Activated T-cell treated with anti-CD3 and anti-CD28 coated beads, Interleukin-2, amount 50 U/mL, for 24 hours (primary cell): ENCODE results near the gene SPP2.

Experiments
- DNase-seq: peaks from one replicate; pipeline ENCODE4 v3.0.0-alpha.2; 2020
- H3K27ac Mint-ChIP-seq: 2 replicates; pipeline ENCODE4 v1.8.0; 2020; ENCODE audit warnings: mild to moderate bottlenecking, mixed read lengths
- H3K27me3 Mint-ChIP-seq: 2 replicates; pipeline ENCODE4 v1.8.0; 2020; ENCODE audit warnings: mixed read lengths
- H3K36me3 Mint-ChIP-seq: 2 replicates; pipeline ENCODE4 v1.8.0; 2020; ENCODE audit warnings: low read depth, mixed read lengths
- H3K4me1 Mint-ChIP-seq: 2 replicates; pipeline ENCODE4 v1.8.0; 2020; ENCODE audit warnings: low read depth, mixed read lengths
- H3K4me3 Mint-ChIP-seq: 2 replicates; pipeline ENCODE4 v1.8.0; 2020; ENCODE audit warnings: mild to moderate bottlenecking, moderate library complexity, mixed read lengths
- H3K9me3 Mint-ChIP-seq: 2 replicates; pipeline ENCODE4 v1.8.0; 2020; ENCODE audit warnings: mixed read lengths

The SPP2 gene

GRCh38 chr2:234060236-234060635, 9.7 kb downstream of the SPP2 start:
- Mint-ChIP-seq H3K9me3 (no peaks in the 10 kb centered on the region), H3K27ac (no peak overlapping the region), H3K4me3 (no peak overlapping the region), H3K36me3 (no peaks in the 10 kb centered on the region), H3K27me3 (no peaks in the 10 kb centered on the region), H3K4me1 (peaks cover 2% of the 10 kb centered on the region)
- DNase-seq, result no peak

- H3K4me3 Mint-ChIP-seq, result no peak overlapping the region
- H3K27me3 Mint-ChIP-seq, result no peaks in the 10 kb centered on the region
These were observed 11.2 kb downstream of the SPP2 start for GRCh38 chr2:234061624-234062257.

GRCh38 chr2:234066587-234066986, 16.1 kb downstream of the SPP2 start:
- DNase-seq, result no peak
- H3K27me3 Mint-ChIP-seq, result no peaks in the 10 kb centered on the region
- no peaks in the 10 kb centered on the region for H3K36me3 Mint-ChIP-seq
- H3K4me3 Mint-ChIP-seq, result no peak overlapping the region
- H3K9me3 Mint-ChIP-seq, result peaks cover 2% of the 10 kb centered on the region
- no peak overlapping the region for H3K27ac Mint-ChIP-seq
- H3K4me1 Mint-ChIP-seq, result peaks cover 2% of the 10 kb centered on the region

More at GRCh38 chr2:234061624-234062257, 11.2 kb downstream of the SPP2 start:
- Mint-ChIP-seq H3K9me3 (no peaks in the 10 kb centered on the region), H3K27ac (no peak overlapping the region), H3K36me3 (no peaks in the 10 kb centered on the region), H3K4me1 (peaks cover 2% of the 10 kb centered on the region)
- DNase-seq, result no peak

- Mint-ChIP-seq H3K4me3 (no peak overlapping the region), H3K27me3 (no peaks in the 10 kb centered on the region), H3K36me3 (no peaks in the 10 kb centered on the region), H3K9me3 (peaks cover 2% of the 10 kb centered on the region), H3K4me1 (peaks cover 11% of the 10 kb centered on the region), H3K27ac (no peak overlapping the region)
- no peak for DNase-seq
These were observed 21.2 kb downstream of the SPP2 start for GRCh38 chr2:234071664-234072063.

GRCh38 chr2:234072454-234072853, 22.0 kb downstream of the SPP2 start:
- no peak for DNase-seq
- peaks cover 2% of the 10 kb centered on the region for H3K9me3 Mint-ChIP-seq
- peaks cover 16% of the 10 kb centered on the region for H3K4me1 Mint-ChIP-seq
- no peaks in the 10 kb centered on the region for H3K36me3 Mint-ChIP-seq
- H3K27ac Mint-ChIP-seq, result no peak overlapping the region
- no peak overlapping the region for H3K4me3 Mint-ChIP-seq
- no peaks in the 10 kb centered on the region for H3K27me3 Mint-ChIP-seq

GRCh38 chr2:234074751-234075517, 24.4 kb downstream of the SPP2 start:
- Mint-ChIP-seq H3K9me3 (no peaks in the 10 kb centered on the region), H3K27ac (no peak overlapping the region), H3K4me1 (peaks cover 25% of the 10 kb centered on the region), H3K36me3 (no peaks in the 10 kb centered on the region), H3K27me3 (no peaks in the 10 kb centered on the region), H3K4me3 (no peak overlapping the region)
- DNase-seq, result no peak

GRCh38 chr2:234075518-234075915, 25.0 kb downstream of the SPP2 start:
- no peak for DNase-seq
- H3K4me1 Mint-ChIP-seq, result peaks cover 25% of the 10 kb centered on the region
- H3K27ac Mint-ChIP-seq, result no peak overlapping the region
- no peaks in the 10 kb centered on the region for H3K27me3 Mint-ChIP-seq
- no peaks in the 10 kb centered on the region for H3K36me3 Mint-ChIP-seq
- no peaks in the 10 kb centered on the region for H3K9me3 Mint-ChIP-seq
- no peak overlapping the region for H3K4me3 Mint-ChIP-seq

GRCh38 chr2:234075947-234076346, 25.4 kb downstream of the SPP2 start:
- DNase-seq, result no peak
- Mint-ChIP-seq H3K36me3 (no peaks in the 10 kb centered on the region), H3K27me3 (no peaks in the 10 kb centered on the region), H3K4me3 (no peak overlapping the region), H3K9me3 (no peaks in the 10 kb centered on the region), H3K27ac (no peak overlapping the region), H3K4me1 (peaks cover 25% of the 10 kb centered on the region)

- H3K27ac Mint-ChIP-seq, result no peak overlapping the region
- H3K36me3 Mint-ChIP-seq, result no peaks in the 10 kb centered on the region
These were observed 25.9 kb downstream of the SPP2 start for GRCh38 chr2:234076451-234076850.

GRCh38 chr2:234078129-234078528, 27.6 kb downstream of the SPP2 start:
- no peak for DNase-seq
- Mint-ChIP-seq H3K9me3 (no peaks in the 10 kb centered on the region), H3K27me3 (no peaks in the 10 kb centered on the region), H3K27ac (no peak overlapping the region), H3K4me1 (peaks cover 20% of the 10 kb centered on the region), H3K36me3 (no peaks in the 10 kb centered on the region), H3K4me3 (no peak overlapping the region)

More at GRCh38 chr2:234076451-234076850, 25.9 kb downstream of the SPP2 start:
- Mint-ChIP-seq H3K4me3 (no peak overlapping the region), H3K9me3 (no peaks in the 10 kb centered on the region), H3K4me1 (peaks cover 25% of the 10 kb centered on the region), H3K27me3 (no peaks in the 10 kb centered on the region)
- DNase-seq, result no peak

- no peaks in the 10 kb centered on the region for H3K9me3 Mint-ChIP-seq
- no peaks in the 10 kb centered on the region for H3K27me3 Mint-ChIP-seq
- DNase-seq, result no peak
- H3K4me1 Mint-ChIP-seq, result peaks cover 19% of the 10 kb centered on the region
- H3K36me3 Mint-ChIP-seq, result no peaks in the 10 kb centered on the region
- no peak overlapping the region for H3K4me3 Mint-ChIP-seq
- no peak overlapping the region for H3K27ac Mint-ChIP-seq
These were observed 31.7 kb downstream of the SPP2 start for GRCh38 chr2:234081970-234082822.

- H3K27me3 Mint-ChIP-seq, result no peaks in the 10 kb centered on the region
- H3K4me1 Mint-ChIP-seq, result peaks cover 10% of the 10 kb centered on the region
- H3K9me3 Mint-ChIP-seq, result peaks cover 5% of the 10 kb centered on the region
- H3K36me3 Mint-ChIP-seq, result peaks cover 2% of the 10 kb centered on the region
- DNase-seq, result no peak
- H3K4me3 Mint-ChIP-seq, result no peak overlapping the region
- H3K27ac Mint-ChIP-seq, result no peak overlapping the region
These were observed 33.3 kb downstream of the SPP2 start for GRCh38 chr2:234083572-234084348.

- H3K27me3 Mint-ChIP-seq, result no peaks in the 10 kb centered on the region
- peaks cover 2% of the 10 kb centered on the region for H3K36me3 Mint-ChIP-seq
- H3K9me3 Mint-ChIP-seq, result peaks cover 5% of the 10 kb centered on the region
These were observed 41.0 kb downstream of the SPP2 start for GRCh38 chr2:234091432-234091879.

GRCh38 chr2:234091883-234092282, 41.4 kb downstream of the SPP2 start:
- Mint-ChIP-seq H3K27me3 (no peaks in the 10 kb centered on the region), H3K4me1 (peaks cover 3% of the 10 kb centered on the region), H3K27ac (no peak overlapping the region), H3K36me3 (peaks cover 2% of the 10 kb centered on the region), H3K4me3 (no peak overlapping the region), H3K9me3 (peaks cover 5% of the 10 kb centered on the region)
- DNase-seq, result no peak

More at GRCh38 chr2:234091432-234091879, 41.0 kb downstream of the SPP2 start:
- Mint-ChIP-seq H3K4me3 (no peak overlapping the region), H3K27ac (no peak overlapping the region), H3K4me1 (peaks cover 3% of the 10 kb centered on the region)
- no peak for DNase-seq
